OCI-LY7 (cell line): Measurements from ENCODE around the gene DNAJC25. TPM values are rescaled to one million over a fixed set of nuclear protein-coding genes. Genes with fewer than 3 reads are reported as not detected.

Source experiments
- BruUV-seq: library from RNA; stranded (reverse); fragments of 400-500 nt; replicated peaks from 2 replicates; lab custom pipeline; 2021; lab: Mats Ljungman, UMichigan
- CTCF ChIA-PET: fragments of 300-600 bp; sonication (Branson Sonifier 250); formaldehyde crosslinking; loops from one replicate; lab custom pipeline; 2022; ENCODE audit warnings: antibody characterized with exemption; ENCODE audit not compliant: unreplicated experiment; lab: Charles Lee
- POLR2A ChIA-PET: fragments of 300-600 bp; sonication (Branson Sonifier 250); formaldehyde crosslinking; loops from one replicate; lab custom pipeline; 2022; ENCODE audit warnings: antibody characterized with exemption; lab: Charles Lee
- DNase-seq: peaks from one replicate; pipeline ENCODE4 v3.0.0-alpha.2; 2015; ENCODE audit warnings: low spot score
- H2AFZ ChIP-seq: fragments of 200-600 bp; sonication (generic), shearing (Covaris generic); 2 replicates; pipeline ENCODE4 v1.6.1; 2014; ENCODE audit warnings: mild to moderate bottlenecking, antibody characterized with exemption, low read length, moderate library complexity
- H3K27ac ChIP-seq: fragments of 200-600 bp; sonication (generic); 2 replicates; pipeline ENCODE4 v1.5.1; 2014; ENCODE audit warnings: mixed run types, low read depth, mild to moderate bottlenecking, moderate library complexity, low read length, inconsistent platforms; ENCODE audit not compliant: poor library complexity, severe bottlenecking
- H3K36me3 ChIP-seq: fragments of 200-600 bp; sonication (generic); 2 replicates; pipeline ENCODE4 v1.6.1; 2014; ENCODE audit warnings: mild to moderate bottlenecking, antibody characterized with exemption, low read length, moderate library complexity, mixed read lengths; ENCODE audit not compliant: insufficient read depth
- H3K4me1 ChIP-seq: fragments of 200-600 bp; sonication (generic); 2 replicates; pipeline ENCODE4 v1.5.1; 2014; ENCODE audit warnings: mild to moderate bottlenecking, low read length; ENCODE audit not compliant: insufficient read depth, poor library complexity, severe bottlenecking
- H3K4me2 ChIP-seq: fragments of 200-600 bp; sonication (generic); 2 replicates; pipeline ENCODE4 v1.6.1; 2014; ENCODE audit warnings: mild to moderate bottlenecking, low read length
- H3K4me3 ChIP-seq: fragments of 200-600 bp; sonication (generic); 2 replicates; pipeline ENCODE4 v1.5.1; 2014; ENCODE audit warnings: mild to moderate bottlenecking, low read depth, low read length; ENCODE audit not compliant: poor library complexity, severe bottlenecking
- H3K79me2 ChIP-seq: fragments of 200-600 bp; sonication (generic); 2 replicates; pipeline ENCODE4 v1.6.1; 2016; ENCODE audit warnings: low read depth, mild to moderate bottlenecking, low read length, moderate library complexity, mixed read lengths; ENCODE audit not compliant: insufficient read depth
- H3K9me2 ChIP-seq: fragments of 200-600 bp; sonication (generic); 2 replicates; pipeline ENCODE4 v1.6.1; 2016; ENCODE audit warnings: mild to moderate bottlenecking, low read length, mixed read lengths; ENCODE audit not compliant: insufficient read depth
- H3K9me3 ChIP-seq: fragments of 200-600 bp; sonication (generic); 2 replicates; pipeline ENCODE4 v1.6.1; 2014; ENCODE audit warnings: mild to moderate bottlenecking, mixed run types, low read length, mixed read lengths
- H4K20me1 ChIP-seq: fragments of 200-600 bp; sonication (generic); 2 replicates; pipeline ENCODE4 v1.6.1; 2014; ENCODE audit warnings: mild to moderate bottlenecking, antibody characterized with exemption, low read length, moderate library complexity, mixed read lengths; ENCODE audit not compliant: insufficient read depth
- CTCF ChIP-seq: fragments of 200-600 bp; sonication (generic); conservative IDR thresholded peaks from 2 replicates; pipeline ENCODE4 v1.5.1; 2014; ENCODE audit warnings: mild to moderate bottlenecking, antibody characterized with exemption, low read length, moderate library complexity, mixed read lengths
- EZH2phosphoT487 ChIP-seq: fragments of 200-600 bp; sonication (generic); IDR thresholded peaks from 2 replicates; pipeline ENCODE4 v1.6.1; 2018; ENCODE audit warnings: low read depth, borderline replicate concordance, mild to moderate bottlenecking, mixed run types, antibody characterized with exemption, low read length, moderate library complexity, mixed read lengths
- intact Hi-C: fragments of 100-400 bp; cut with micrococcal nuclease; formaldehyde crosslinking; loops from one replicate; pipeline ENCODE4 v1.10.0; 2022; ENCODE audit not compliant: unreplicated experiment
- total RNA-seq, 2 experiments: library from RNA; depleted of rRNA in 1 of 2; stranded (reverse); fragments of >200 nt in 1 of 2; shearing (Covaris generic) in 1 of 2; gene quantifications; 2 replicates each; pipeline ENCODE4 v1.2.3, GENCODE V29; 2014 to 2022

DNAJC25 gene
- total RNA-seq, 2 experiments from 2014 or later: 5.8 to 7.0 TPM

GRCh38 chr9:111648066-111648465, 16.9 kb downstream of the DNAJC25 start:
- TF ChIP-seq CTCF: no peak
- TF ChIP-seq EZH2phosphoT487: no peak
- Histone ChIP-seq H3K9me2 (no peaks in the 10 kb centered on the region), H3K4me1 (no peaks in the 10 kb centered on the region), H3K27ac (no peak overlapping the region), H3K36me3 (peaks cover 83% of the 10 kb centered on the region), H3K9me3 (no peaks in the 10 kb centered on the region), H3K4me3 (no peak overlapping the region), H3K4me2 (no peak overlapping the region), H4K20me1 (peaks cover 4% of the 10 kb centered on the region; the same call in 1 of the 2 replicates), H3K79me2 (peaks cover 6% of the 10 kb centered on the region; the same call in 1 of the 2 replicates), H2AFZ (no peak overlapping the region)
- POLR2A ChIA-PET: interaction anchor here (0.8 kb wide), 1 partner anchor 17 kb away, joined by 3 read pairs; the partner anchor contains the start of gene DNAJC25
- CTCF ChIA-PET: no interaction called here
- no peak for DNase-seq
- BruUV-seq: no TSS peak
- intact Hi-C loops: no loop called here

GRCh38 chr9:111649016-111649415, 17.9 kb downstream of the DNAJC25 start:
- ChIA-PET CTCF (no interaction called here), POLR2A (interaction anchor here (0.5 to 0.8 kb wide), 2 partner anchors 18 to 1450 kb away, joined by 3 to 5 read pairs; partner anchors contain the start of gene DNAJC25)
- BruUV-seq: no TSS peak
- no peak for DNase-seq
- Histone ChIP-seq H3K27ac (no peak overlapping the region), H3K4me2 (no peak overlapping the region), H2AFZ (no peak overlapping the region), H3K9me2 (no peaks in the 10 kb centered on the region), H3K4me3 (no peak overlapping the region), H3K4me1 (no peaks in the 10 kb centered on the region), H3K79me2 (peaks cover 6% of the 10 kb centered on the region; the same call in 1 of the 2 replicates), H3K9me3 (no peaks in the 10 kb centered on the region), H4K20me1 (peaks cover 4% of the 10 kb centered on the region; the same call in 1 of the 2 replicates), H3K36me3 (peaks cover 83% of the 10 kb centered on the region)
- intact Hi-C loops: no loop called here
- no peak for TF ChIP-seq CTCF
- TF ChIP-seq EZH2phosphoT487: no peak

- ChIA-PET CTCF (no interaction called here), POLR2A (interaction anchor here (0.9 kb wide), 1 partner anchor 36 kb away, joined by 3 read pairs; no protein-coding TSS in a partner anchor)
- H4K20me1 ChIP-seq: no peaks in the 10 kb centered on the region
- no peaks in the 10 kb centered on the region for H3K9me3 ChIP-seq
- H3K4me3 ChIP-seq: no peak overlapping the region
- no peak for DNase-seq
- no peaks in the 10 kb centered on the region for H3K9me2 ChIP-seq
- H3K4me1 ChIP-seq: peaks cover 6% of the 10 kb centered on the region
- no TSS peak for BruUV-seq
- no peak overlapping the region for H2AFZ ChIP-seq
- H3K4me2 ChIP-seq: no peak overlapping the region
- intact Hi-C loops: no loop called here
- peaks cover 24% of the 10 kb centered on the region for H3K36me3 ChIP-seq
- H3K27ac ChIP-seq: no peak overlapping the region
- TF ChIP-seq CTCF (no peak), EZH2phosphoT487 (no peak)
- H3K79me2 ChIP-seq: no peaks in the 10 kb centered on the region
Observed at GRCh38 chr9:111657051-111657450, 25.9 kb downstream of the DNAJC25 start.
